Fibroblast of lung (primary cell): ENCODE data around the gene GSG1.

Source experiments
- EZH2 ChIP-seq: IDR thresholded peaks from 2 replicates; pipeline ENCODE4 v1.5.1; 2012; ENCODE audit warnings: low read length, control low read depth, mild to moderate bottlenecking; ENCODE audit errors: missing control alignments
- TF ChIP-seq, protein P1 (sequence below), 2 donors: IDR thresholded peaks in 1 of 2; conservative IDR thresholded peaks in 1 of 2; 1 replicate in 1 of 2; 2 replicates in 1 of 2; pipeline ENCODE4 v1.5.1; 2011 to 2012; ENCODE audit warnings: low read length in 2 of 2, control low read depth in 1 of 2, inconsistent platforms in 1 of 2, low read depth in 1 of 2, mild to moderate bottlenecking in 1 of 2

DNA sequence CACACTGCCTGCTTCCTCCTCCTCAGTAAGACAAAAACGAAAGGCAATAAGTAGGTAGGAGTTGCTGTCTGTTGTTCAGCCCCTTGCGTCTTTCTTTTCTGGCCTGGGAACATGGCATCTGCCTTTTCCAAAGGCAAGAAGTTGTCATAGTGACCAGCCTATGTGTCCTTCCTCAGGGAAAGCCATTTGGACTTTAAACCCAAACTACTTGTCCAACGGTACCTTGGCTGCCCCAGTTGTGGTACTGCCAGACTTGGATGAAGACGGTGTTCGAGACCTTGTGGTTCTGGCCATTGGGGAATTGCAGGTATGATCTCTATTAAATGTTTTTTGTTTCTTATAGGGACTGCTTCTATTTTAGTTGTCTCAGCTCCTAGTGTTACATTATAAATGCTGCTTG is 40.8 kb downstream of the GSG1 start:
- TF ChIP-seq, protein P1, sequence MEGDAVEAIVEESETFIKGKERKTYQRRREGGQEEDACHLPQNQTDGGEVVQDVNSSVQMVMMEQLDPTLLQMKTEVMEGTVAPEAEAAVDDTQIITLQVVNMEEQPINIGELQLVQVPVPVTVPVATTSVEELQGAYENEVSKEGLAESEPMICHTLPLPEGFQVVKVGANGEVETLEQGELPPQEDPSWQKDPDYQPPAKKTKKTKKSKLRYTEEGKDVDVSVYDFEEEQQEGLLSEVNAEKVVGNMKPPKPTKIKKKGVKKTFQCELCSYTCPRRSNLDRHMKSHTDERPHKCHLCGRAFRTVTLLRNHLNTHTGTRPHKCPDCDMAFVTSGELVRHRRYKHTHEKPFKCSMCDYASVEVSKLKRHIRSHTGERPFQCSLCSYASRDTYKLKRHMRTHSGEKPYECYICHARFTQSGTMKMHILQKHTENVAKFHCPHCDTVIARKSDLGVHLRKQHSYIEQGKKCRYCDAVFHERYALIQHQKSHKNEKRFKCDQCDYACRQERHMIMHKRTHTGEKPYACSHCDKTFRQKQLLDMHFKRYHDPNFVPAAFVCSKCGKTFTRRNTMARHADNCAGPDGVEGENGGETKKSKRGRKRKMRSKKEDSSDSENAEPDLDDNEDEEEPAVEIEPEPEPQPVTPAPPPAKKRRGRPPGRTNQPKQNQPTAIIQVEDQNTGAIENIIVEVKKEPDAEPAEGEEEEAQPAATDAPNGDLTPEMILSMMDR (conservative IDR thresholded peaks at IDR 0.05 in 1 of 2, IDR thresholded peaks at IDR 0.05 in 1 of 2; ENCODE audit: low read depth in 1 of 2, low read length in 2 of 2), result no peak
- TF ChIP-seq EZH2, result no peak
